ENCODE measurements around the gene XAGE3.

The XAGE3 gene

GRCh38 chrX:52824608-52825007 lies 43.3 kb downstream of the XAGE3 start:
- TF ChIP-seq EGR1 (IDR thresholded peaks at IDR 0.05), result no peak

GRCh38 chrX:52821079-52821760 lies 46.7 kb downstream of the XAGE3 start:
- no peak for TF ChIP-seq NFIC (IDR thresholded peaks at IDR 0.05)
- no peak for TF ChIP-seq CREB1 (IDR thresholded peaks at IDR 0.05; ENCODE audit: low read depth)
- no peak for TF ChIP-seq CEBPB (IDR thresholded peaks at IDR 0.05)
- TF ChIP-seq EP300 (IDR thresholded peaks at IDR 0.05; ENCODE audit: borderline replicate concordance), result no peak

GRCh38 chrX:52819788-52820187 lies 48.1 kb downstream of the XAGE3 start:
- no peak for TF ChIP-seq CREB1 (IDR thresholded peaks at IDR 0.05; ENCODE audit: low read depth)
- no peak for TF ChIP-seq NFIC (IDR thresholded peaks at IDR 0.05)
- TF ChIP-seq MAX (IDR thresholded peaks at IDR 0.05), result no peak
- no peak for TF ChIP-seq EGR1 (IDR thresholded peaks at IDR 0.05)
- no peak for TF ChIP-seq USF1 (IDR thresholded peaks at IDR 0.05)
- TF ChIP-seq TCF12 (IDR thresholded peaks at IDR 0.05; ENCODE audit: low read depth), result no peak
- TF ChIP-seq CEBPB (IDR thresholded peaks at IDR 0.05), result no peak
- TF ChIP-seq REST (IDR thresholded peaks at IDR 0.05; ENCODE audit: low read depth), result no peak
- no peak for TF ChIP-seq YY1 (IDR thresholded peaks at IDR 0.05; ENCODE audit: low read depth)
- no peak for TF ChIP-seq TAF1 (IDR thresholded peaks at IDR 0.05; ENCODE audit: low read depth)
- TF ChIP-seq ZBTB7A (IDR thresholded peaks at IDR 0.05; ENCODE audit: low read depth), result no peak
- TF ChIP-seq FOXM1 (IDR thresholded peaks at IDR 0.05; ENCODE audit: borderline replicate concordance, low read depth), result no peak
- no peak for TF ChIP-seq EP300 (IDR thresholded peaks at IDR 0.05; ENCODE audit: borderline replicate concordance)
- no peak for TF ChIP-seq RAD21 (IDR thresholded peaks at IDR 0.05; ENCODE audit: low read depth)
- TF ChIP-seq TEAD4 (IDR thresholded peaks at IDR 0.05), result no peak
